ENCODE data around the gene AKAP17A.
"Not testable (repeated sequence)": the region's sequence is repeated elsewhere in the genome, so short reads cannot be mapped to it uniquely, and the experiment has no call there.

AKAP17A gene

GRCh38 chrX:1591102-1591862 lies at the start of gene AKAP17A:
Gene AKAP17A (plus strand): TSS chrX:1591604. CDS start chrX:1593463, 1,859 bp downstream.
- DNase-seq: peak; percentile 90 to 99 (median 98)
- intact Hi-C loops (cut with DNase I): loop anchor here (5.0 kb wide), 2 partner anchors 139 to 199 kb away; partner anchors contain the start of genes ASMTL and SLC25A6

GRCh38 chrX:1542994-1543725 lies 48.2 kb upstream of the AKAP17A start:
- intact Hi-C loops (cut with DNase I): no loop called here
- no peak for DNase-seq

GRCh38 chrX:1545776-1546408 lies 45.5 kb upstream of the AKAP17A start:
- intact Hi-C loops (cut with DNase I): no loop called here
- DNase-seq: peak in 2 of 42 donors; percentile 14 to 21

- intact Hi-C loops (cut with DNase I): no loop called here
- peak in 3 of 42 donors; percentile 12 to 28 (median 25) for DNase-seq
These were observed 44.6 kb upstream of the AKAP17A start for GRCh38 chrX:1546691-1547251.

GRCh38 chrX:1551959-1552546 lies 39.4 kb upstream of the AKAP17A start:
- no peak for DNase-seq
- intact Hi-C loops (cut with DNase I): no loop called here

- peak in 2 of 42 donors; percentile 22 to 25 for DNase-seq
- intact Hi-C loops (cut with DNase I): no loop called here
These were observed 36.8 kb upstream of the AKAP17A start for GRCh38 chrX:1554469-1555210.

GRCh38 chrX:1555370-1555769 lies 36.0 kb upstream of the AKAP17A start:
- intact Hi-C loops (cut with DNase I): no loop called here
- peak in 2 of 42 donors; percentile 1 to 14 for DNase-seq

GRCh38 chrX:1557442-1557841 lies 34.0 kb upstream of the AKAP17A start:
- intact Hi-C loops (cut with DNase I): not testable (repeated sequence)
- peak in 1 of 42 donors; percentile 4 for DNase-seq

- intact Hi-C loops (cut with DNase I): no loop called here
- DNase-seq: peak in 2 of 42 donors; percentile 18 to 24
These were observed 32.5 kb upstream of the AKAP17A start for GRCh38 chrX:1558761-1559468.

- intact Hi-C loops (cut with DNase I): no loop called here
- no peak for DNase-seq
These were observed 30.2 kb upstream of the AKAP17A start for GRCh38 chrX:1561164-1561563.

- DNase-seq; intact Hi-C loops (cut with DNase I): not testable (repeated sequence)
These were observed 27.3 kb upstream of the AKAP17A start for GRCh38 chrX:1564077-1564476.

- intact Hi-C loops (cut with DNase I): no loop called here
- DNase-seq: peak in 2 of 42 donors; percentile 7 to 32
These were observed 26.4 kb upstream of the AKAP17A start for GRCh38 chrX:1564750-1565683.

- intact Hi-C loops (cut with DNase I): not testable (repeated sequence)
- peak in 2 of 42 donors; percentile 8 to 30 for DNase-seq
These were observed 17.2 kb upstream of the AKAP17A start for GRCh38 chrX:1574181-1574580.

- intact Hi-C loops (cut with DNase I): no loop called here
- peak in 2 of 42 donors; percentile 24 to 31 for DNase-seq
These were observed 15.0 kb upstream of the AKAP17A start for GRCh38 chrX:1576201-1576992.

- intact Hi-C loops (cut with DNase I): no loop called here
- no peak for DNase-seq
These were observed 13.6 kb upstream of the AKAP17A start for GRCh38 chrX:1577845-1578244.

Measured in head of caudate nucleus (tissue), 42 donors.